Measurements from ENCODE around the gene FAM135A. TPM values are rescaled to one million over a fixed set of nuclear protein-coding genes. Genes with fewer than 3 reads are reported as not detected.

Gene FAM135A
- total and polyA plus RNA-seq, 8 donors, result 7.2 to 121 (median 39.5) TPM

- intact Hi-C loops (cut with DNase I; ENCODE audit: low total_unique reads), result no loop called here
- no peaks in the 10 kb centered on the region for H3K27me3 ChIP-seq
- DNase-seq, result no peak
- H3K4me3 ChIP-seq, result no peak overlapping the region
- WGBS, 5 donors, result 17 to 44% (median 29%) methylated on average over 1 of the region's 1 CpG
- no peaks in the 10 kb centered on the region for H3K9me3 ChIP-seq
- H3K4me1 ChIP-seq, result peaks cover 0 to 3% (median under 1%) of the 10 kb centered on the region in 4 donors
- TF ChIP-seq POLR2A (IDR thresholded peaks at IDR 0.05) (no peak), CTCF (IDR thresholded peaks at IDR 0.05) (no peak), POLR2AphosphoS5 (IDR thresholded peaks at IDR 0.05) (no peak), EP300 (IDR thresholded peaks at IDR 0.05) (no peak)
- no peaks in the 10 kb centered on the region for H3K36me3 ChIP-seq
- H3K27ac ChIP-seq, result no peak overlapping the region
Observed at GRCh38 chr6:70376628-70377027, 36.7 kb upstream of the FAM135A start.

GRCh38 chr6:70377372-70377771 lies 35.9 kb upstream of the FAM135A start:
- intact Hi-C loops (cut with DNase I; ENCODE audit: low total_unique reads), result no loop called here
- Histone ChIP-seq H3K4me1 (no peaks in the 10 kb centered on the region), H3K27me3 (no peaks in the 10 kb centered on the region), H3K36me3 (no peaks in the 10 kb centered on the region), H3K9me3 (no peaks in the 10 kb centered on the region), H3K27ac (no peak overlapping the region), H3K4me3 (no peak overlapping the region)
- 49 to 69% (median 59%) methylated on average over 2 to 3 of the region's 3 CpGs for WGBS, 5 donors
- TF ChIP-seq CTCF (IDR thresholded peaks at IDR 0.05) (no peak), POLR2A (IDR thresholded peaks at IDR 0.05) (no peak), EP300 (IDR thresholded peaks at IDR 0.05) (no peak)
- DNase-seq, result no peak

GRCh38 chr6:70379473-70380013 lies 33.8 kb upstream of the FAM135A start:
- no peak for TF ChIP-seq EP300 (IDR thresholded peaks at IDR 0.05)
- TF ChIP-seq POLR2A (IDR thresholded peaks at IDR 0.05), result no peak
- TF ChIP-seq POLR2AphosphoS5 (IDR thresholded peaks at IDR 0.05), result no peak
- TF ChIP-seq CTCF (IDR thresholded peaks at IDR 0.05), result no peak
- Histone ChIP-seq H3K27me3 (no peaks in the 10 kb centered on the region), H3K4me1 (no peaks in the 10 kb centered on the region), H3K36me3 (no peaks in the 10 kb centered on the region), H3K27ac (no peak overlapping the region), H3K9me3 (no peaks in the 10 kb centered on the region), H3K4me3 (no peak overlapping the region)
- DNase-seq, result no peak
- intact Hi-C loops (cut with DNase I; ENCODE audit: low total_unique reads), result no loop called here
- WGBS, 5 donors, result 75 to 91% (median 81%) methylated on average over 4 of the region's 4 CpGs

GRCh38 chr6:70380252-70380651 lies 33.1 kb upstream of the FAM135A start:
- no peaks in the 10 kb centered on the region for H3K27me3 ChIP-seq
- intact Hi-C loops (cut with DNase I; ENCODE audit: low total_unique reads), result no loop called here
- no peaks in the 10 kb centered on the region for H3K4me1 ChIP-seq
- no peaks in the 10 kb centered on the region for H3K36me3 ChIP-seq
- H3K4me3 ChIP-seq, result no peak overlapping the region
- no peaks in the 10 kb centered on the region for H3K9me3 ChIP-seq
- no peak for DNase-seq
- no peak overlapping the region for H3K27ac ChIP-seq
- 87 to 97% (median 93%) methylated on average over 5 of the region's 5 CpGs for WGBS, 5 donors
- no peak for TF ChIP-seq CTCF (IDR thresholded peaks at IDR 0.05)
- TF ChIP-seq EP300 (IDR thresholded peaks at IDR 0.05), result no peak
- TF ChIP-seq POLR2A (IDR thresholded peaks at IDR 0.05), result no peak
- no peak for TF ChIP-seq POLR2AphosphoS5 (IDR thresholded peaks at IDR 0.05)
